MG63 (cell line): ENCODE results near the gene TWIST2. TPM values are rescaled to one million over a fixed set of nuclear protein-coding genes. Genes with fewer than 3 reads are reported as not detected.

ENCODE experiments used
- DNase-seq: peaks from one replicate; pipeline ENCODE4 v3.0.0-alpha.2; 2020
- H3K27me3 ChIP-seq: fragments of 250-450 bp; sonication (Bioruptor Pico); 2 replicates; pipeline ENCODE4 v1.5.1; 2020; ENCODE audit warnings: mild to moderate bottlenecking, moderate library complexity
- H3K36me3 ChIP-seq: fragments of 250-450 bp; sonication (Bioruptor Pico); 2 replicates; pipeline ENCODE4 v1.5.1; 2020; ENCODE audit warnings: mild to moderate bottlenecking, moderate library complexity
- H3K4me3 ChIP-seq: fragments of 250-450 bp; sonication (Bioruptor Pico); 2 replicates; pipeline ENCODE4 v1.5.1; 2020; ENCODE audit warnings: mild to moderate bottlenecking, moderate library complexity
- H3K9me3 ChIP-seq: fragments of 250-450 bp; sonication (Bioruptor Pico); 2 replicates; pipeline ENCODE4 v1.5.1; 2020; ENCODE audit warnings: mild to moderate bottlenecking, moderate library complexity
- total RNA-seq: library from RNA; depleted of rRNA; stranded (reverse); fragments of >200 nt; shearing (Covaris generic); gene quantifications from 2 replicates; pipeline ENCODE4 v1.2.3, GENCODE V29; 2014; ENCODE audit warnings: low replicate concordance

The TWIST2 gene
- total RNA-seq, 1 experiment from 2014 or later, result 40.5 TPM

- Histone ChIP-seq H3K9me3 (no peaks in the 10 kb centered on the region), H3K36me3 (peaks cover 44% of the 10 kb centered on the region), H3K27me3 (no peaks in the 10 kb centered on the region), H3K4me3 (peak overlapping the region; percentile 85)
- no peak for DNase-seq
Measured at GRCh38 chr2:238851026-238851425, 3.1 kb downstream of the TWIST2 start.

- DNase-seq, result no peak
- no peak overlapping the region for H3K4me3 ChIP-seq
- H3K36me3 ChIP-seq, result peaks cover 49% of the 10 kb centered on the region
- no peaks in the 10 kb centered on the region for H3K27me3 ChIP-seq
- no peaks in the 10 kb centered on the region for H3K9me3 ChIP-seq
Measured at GRCh38 chr2:238851761-238852160, 3.9 kb downstream of the TWIST2 start.

- no peaks in the 10 kb centered on the region for H3K9me3 ChIP-seq
- no peak for DNase-seq
- H3K4me3 ChIP-seq, result no peak overlapping the region
- no peaks in the 10 kb centered on the region for H3K27me3 ChIP-seq
- peaks cover 50% of the 10 kb centered on the region for H3K36me3 ChIP-seq
Measured at GRCh38 chr2:238852206-238852869, 4.5 kb downstream of the TWIST2 start.

- no peak for DNase-seq
- H3K9me3 ChIP-seq, result no peaks in the 10 kb centered on the region
- peaks cover 56% of the 10 kb centered on the region for H3K36me3 ChIP-seq
- H3K27me3 ChIP-seq, result no peaks in the 10 kb centered on the region
- H3K4me3 ChIP-seq, result no peak overlapping the region
Measured at GRCh38 chr2:238853218-238853617, 5.3 kb downstream of the TWIST2 start.

- H3K36me3 ChIP-seq, result peaks cover 60% of the 10 kb centered on the region
- DNase-seq, result no peak
- no peaks in the 10 kb centered on the region for H3K27me3 ChIP-seq
- no peak overlapping the region for H3K4me3 ChIP-seq
- no peaks in the 10 kb centered on the region for H3K9me3 ChIP-seq
Measured at GRCh38 chr2:238853721-238854120, 5.8 kb downstream of the TWIST2 start.

- no peaks in the 10 kb centered on the region for H3K9me3 ChIP-seq
- no peak overlapping the region for H3K4me3 ChIP-seq
- peaks cover 60% of the 10 kb centered on the region for H3K36me3 ChIP-seq
- no peak for DNase-seq
- no peaks in the 10 kb centered on the region for H3K27me3 ChIP-seq
Measured at GRCh38 chr2:238854246-238854645, 6.4 kb downstream of the TWIST2 start.

- no peaks in the 10 kb centered on the region for H3K27me3 ChIP-seq
- H3K36me3 ChIP-seq, result peaks cover 63% of the 10 kb centered on the region
- H3K9me3 ChIP-seq, result no peaks in the 10 kb centered on the region
- no peak overlapping the region for H3K4me3 ChIP-seq
- DNase-seq, result no peak
Measured at GRCh38 chr2:238854699-238855229, 6.9 kb downstream of the TWIST2 start.

- no peak overlapping the region for H3K4me3 ChIP-seq
- no peak for DNase-seq
- H3K9me3 ChIP-seq, result no peaks in the 10 kb centered on the region
- no peaks in the 10 kb centered on the region for H3K27me3 ChIP-seq
- H3K36me3 ChIP-seq, result peaks cover 64% of the 10 kb centered on the region
Measured at GRCh38 chr2:238855299-238855698, 7.4 kb downstream of the TWIST2 start.

GRCh38 chr2:238855891-238856580 lies 8.2 kb downstream of the TWIST2 start:
- no peak for DNase-seq
- Histone ChIP-seq H3K9me3 (no peaks in the 10 kb centered on the region), H3K36me3 (peaks cover 66% of the 10 kb centered on the region), H3K4me3 (no peak overlapping the region), H3K27me3 (no peaks in the 10 kb centered on the region)

- no peaks in the 10 kb centered on the region for H3K9me3 ChIP-seq
- no peak for DNase-seq
- H3K4me3 ChIP-seq, result no peak overlapping the region
- peaks cover 59% of the 10 kb centered on the region for H3K36me3 ChIP-seq
- H3K27me3 ChIP-seq, result no peaks in the 10 kb centered on the region
Measured at GRCh38 chr2:238856713-238857567, 9.1 kb downstream of the TWIST2 start.

- no peaks in the 10 kb centered on the region for H3K27me3 ChIP-seq
- H3K4me3 ChIP-seq, result no peak overlapping the region
- peaks cover 52% of the 10 kb centered on the region for H3K36me3 ChIP-seq
- no peaks in the 10 kb centered on the region for H3K9me3 ChIP-seq
- no peak for DNase-seq
Measured at GRCh38 chr2:238857959-238858358, 10.1 kb downstream of the TWIST2 start.

- H3K9me3 ChIP-seq, result no peaks in the 10 kb centered on the region
- DNase-seq, result no peak
- H3K27me3 ChIP-seq, result no peaks in the 10 kb centered on the region
- no peak overlapping the region for H3K4me3 ChIP-seq
- peaks cover 38% of the 10 kb centered on the region for H3K36me3 ChIP-seq
Measured at GRCh38 chr2:238859636-238860347, 11.9 kb downstream of the TWIST2 start.

- no peaks in the 10 kb centered on the region for H3K9me3 ChIP-seq
- H3K36me3 ChIP-seq, result peaks cover 24% of the 10 kb centered on the region
- no peak overlapping the region for H3K4me3 ChIP-seq
- no peak for DNase-seq
- no peaks in the 10 kb centered on the region for H3K27me3 ChIP-seq
Measured at GRCh38 chr2:238861013-238861730, 13.3 kb downstream of the TWIST2 start.

GRCh38 chr2:238861766-238862315 lies 14.0 kb downstream of the TWIST2 start:
- Histone ChIP-seq H3K27me3 (no peaks in the 10 kb centered on the region), H3K36me3 (peaks cover 20% of the 10 kb centered on the region), H3K9me3 (no peaks in the 10 kb centered on the region), H3K4me3 (no peak overlapping the region)
- DNase-seq, result no peak

GRCh38 chr2:238862701-238863100 lies 14.8 kb downstream of the TWIST2 start:
- no peak overlapping the region for H3K4me3 ChIP-seq
- no peaks in the 10 kb centered on the region for H3K27me3 ChIP-seq
- H3K9me3 ChIP-seq, result no peaks in the 10 kb centered on the region
- H3K36me3 ChIP-seq, result peaks cover 16% of the 10 kb centered on the region
- no peak for DNase-seq

- Histone ChIP-seq H3K9me3 (no peaks in the 10 kb centered on the region), H3K36me3 (peaks cover 13% of the 10 kb centered on the region; the same call in 1 of the 2 replicates), H3K27me3 (no peaks in the 10 kb centered on the region), H3K4me3 (no peak overlapping the region)
- DNase-seq, result peak; percentile 70
Measured at GRCh38 chr2:238863231-238863630, 15.3 kb downstream of the TWIST2 start.
